Aorta (tissue), 5 donors: ENCODE data around the gene ARL9. TPM values are rescaled to one million over a fixed set of nuclear protein-coding genes. Genes with fewer than 3 reads are reported as not detected.

Experiments
- ATAC-seq: fragments of 200-7000 bp; cut with Tn5 transposase; one replicate; pipeline ENCODE4 v1.9.1; 2022; ENCODE audit warnings: moderate library complexity; ENCODE audit not compliant: low FRiP score
- DNase-seq, 2 donors: peaks; one replicate each; pipeline ENCODE4 v3.0.0-alpha.2; 2020
- H3K27ac ChIP-seq, 2 donors: one replicate each; pipeline ENCODE4 v1.5.1; 2013; ENCODE audit warnings: low read length in 2 of 2, mild to moderate bottlenecking in 2 of 2, moderate library complexity in 2 of 2, control low read depth in 1 of 2, inconsistent platforms in 1 of 2, low read depth in 1 of 2
- H3K27me3 ChIP-seq, 2 donors: one replicate each; pipeline ENCODE4 v1.6.1; 2013; ENCODE audit warnings: control low read depth in 1 of 2, low read length in 1 of 2, mild to moderate bottlenecking in 1 of 2, moderate library complexity in 1 of 2; ENCODE audit not compliant: insufficient read depth in 2 of 2, control insufficient read depth in 1 of 2
- H3K36me3 ChIP-seq, 2 donors: one replicate each; pipeline ENCODE4 v1.6.1; 2013; ENCODE audit warnings: control low read depth in 1 of 2, low read length in 1 of 2, mild to moderate bottlenecking in 1 of 2; ENCODE audit not compliant: insufficient read depth in 2 of 2, control insufficient read depth in 1 of 2
- H3K4me1 ChIP-seq, 2 donors: one replicate each; pipeline ENCODE4 v1.6.1; 2013; ENCODE audit warnings: low read length in 2 of 2, control low read depth in 1 of 2, mild to moderate bottlenecking in 1 of 2, moderate library complexity in 1 of 2; ENCODE audit not compliant: insufficient read depth in 2 of 2, control insufficient read depth in 1 of 2
- H3K4me3 ChIP-seq, 2 donors: one replicate each; pipeline ENCODE4 v1.5.1; 2013; ENCODE audit warnings: low read length in 2 of 2, control low read depth in 1 of 2, mild to moderate bottlenecking in 1 of 2
- H3K9me3 ChIP-seq: one replicate; pipeline ENCODE4 v1.6.1; 2013; ENCODE audit warnings: mild to moderate bottlenecking, low read length; ENCODE audit not compliant: control insufficient read depth
- WGBS, 2 donors: extraction: QIAGEN DNeasy Blood & Tissue Kit; methylation state at CpG; one replicate each; pipeline ENCODE4 v1.1.7; 2013; 5-methylcytosine and 5-hydroxymethylcytosine counted together
- intact Hi-C, 2 donors: fragments of 100-400 bp; cut with DNase I; formaldehyde crosslinking; loops; one replicate each; pipeline versions ENCODE4 v1.14.2 to v1.15.0; 2022
- polyA plus RNA-seq, 2 donors: library from polyadenylated mRNA; stranded (reverse); fragments of 200-250 nt; gene quantifications; one replicate each; pipeline ENCODE4 v1.2.3, GENCODE V29; 2013
- total RNA-seq, 2 donors: library from RNA; stranded (reverse); fragmentation: NEBNext Ultra II Directional; extraction: Animal tissue kit (Norgen Biotek cat#: 25700); gene quantifications; one replicate each; pipeline ENCODE4 v1.2.1, GENCODE V29; 2021
- donor health status: healthy with polysubstance abuse.
- donor health status: Bipolar disorder and iron deficiency.
- donor health status: DM: no; HTN: no; CAD: no.
- donor health status: DM: no; HTN: no; CAD: no.
- donor health status: DM: yes; HTN: yes; CAD: no.

ARL9 gene
- total and polyA plus RNA-seq, 4 donors: 0.15 to 0.51 (median 0.49) TPM; not detected in 1

DNA sequence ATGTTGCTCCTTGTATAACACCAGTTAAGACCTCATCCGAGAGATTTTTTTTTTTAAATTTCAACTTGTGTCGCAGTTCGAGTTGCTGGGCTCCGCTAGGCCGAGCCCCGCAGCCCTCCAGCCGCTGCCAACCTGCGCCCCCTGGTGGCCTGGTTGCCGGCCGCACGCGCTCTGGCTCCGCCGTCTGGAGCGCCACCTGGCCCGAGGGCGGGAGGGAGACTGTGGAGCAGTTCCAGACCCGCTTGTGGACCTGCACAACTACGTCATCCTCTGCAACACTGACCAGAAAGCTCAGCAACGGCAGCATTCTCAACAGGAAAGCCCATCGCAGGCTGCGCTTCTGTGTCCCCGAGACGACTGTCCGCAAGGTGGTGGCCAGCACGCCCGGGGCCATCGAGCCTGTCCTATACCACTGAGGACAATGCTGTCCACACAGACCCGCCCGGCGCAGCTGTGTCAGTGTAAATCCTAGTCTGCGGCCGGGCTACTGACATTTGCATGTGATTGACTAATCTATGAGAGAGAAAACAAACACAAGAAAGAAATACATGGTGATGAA, 39.1 kb downstream of the ARL9 start:
- intact Hi-C loops: loop anchor here (2.0 to 10.0 kb wide), 2 partner anchors 120 kb away; no protein-coding TSS in a partner anchor
- no peaks in the 10 kb centered on the region for H3K27me3 ChIP-seq
- H3K27ac ChIP-seq: no peak overlapping the region
- H3K36me3 ChIP-seq: no peaks in the 10 kb centered on the region
- DNase-seq (peak; percentile 83 to 96), ATAC-seq (peak; percentile 98)
- no peaks in the 10 kb centered on the region for H3K4me1 ChIP-seq
- WGBS, 2 donors: 2 to 4% methylated on average over 33 of the region's 33 CpGs
- no peaks in the 10 kb centered on the region for H3K9me3 ChIP-seq
- no peak overlapping the region for H3K4me3 ChIP-seq

DNA sequence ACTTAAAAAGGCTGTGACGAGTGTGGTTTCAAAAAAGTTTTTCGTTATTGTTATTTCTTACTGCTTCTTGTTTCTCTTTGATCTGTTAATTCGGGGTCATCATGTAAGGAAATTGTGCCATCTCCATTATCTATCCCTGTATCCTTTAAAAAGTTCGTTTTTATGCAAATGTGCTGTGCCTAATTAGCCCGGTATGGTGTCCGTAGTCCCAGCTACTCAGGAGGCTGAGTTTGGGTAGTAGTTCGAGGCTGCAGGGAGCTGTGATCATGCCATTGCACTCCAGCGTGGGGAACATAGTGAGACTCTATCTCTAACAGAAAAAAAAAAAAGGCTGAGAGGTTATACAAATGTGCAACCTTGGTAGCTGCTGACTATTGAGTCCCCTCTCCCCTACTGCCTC, 45.1 kb downstream of the ARL9 start:
- H3K27me3 ChIP-seq: no peaks in the 10 kb centered on the region
- H3K27ac ChIP-seq: no peak overlapping the region
- H3K36me3 ChIP-seq: no peaks in the 10 kb centered on the region
- no peaks in the 10 kb centered on the region for H3K4me1 ChIP-seq
- ATAC-seq (no peak), DNase-seq (no peak)
- no peak overlapping the region for H3K4me3 ChIP-seq
- no peaks in the 10 kb centered on the region for H3K9me3 ChIP-seq
- WGBS, 2 donors: 61 to 62% methylated on average over 8 of the region's 8 CpGs
- intact Hi-C loops: no loop called here

DNA sequence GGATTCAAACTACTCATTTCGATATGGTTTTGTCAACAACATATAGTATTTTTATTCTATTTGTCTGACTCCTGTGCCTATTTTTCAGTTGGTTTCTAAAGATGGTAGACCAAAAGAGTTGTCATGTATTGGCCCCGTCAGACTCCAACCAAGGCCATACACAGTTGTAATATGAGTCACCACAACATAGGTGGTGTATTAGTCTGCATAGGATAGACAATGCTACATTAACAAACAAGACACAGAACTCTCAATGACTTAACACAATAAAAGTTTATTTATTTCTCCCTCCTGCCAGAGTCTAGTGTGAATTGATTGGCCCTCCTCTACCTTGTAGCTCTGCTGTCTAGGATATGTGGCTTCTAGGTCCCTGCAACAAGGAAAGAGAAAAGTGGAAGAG, 45.9 kb downstream of the ARL9 start:
- intact Hi-C loops: no loop called here
- no peak for ATAC-seq

DNA sequence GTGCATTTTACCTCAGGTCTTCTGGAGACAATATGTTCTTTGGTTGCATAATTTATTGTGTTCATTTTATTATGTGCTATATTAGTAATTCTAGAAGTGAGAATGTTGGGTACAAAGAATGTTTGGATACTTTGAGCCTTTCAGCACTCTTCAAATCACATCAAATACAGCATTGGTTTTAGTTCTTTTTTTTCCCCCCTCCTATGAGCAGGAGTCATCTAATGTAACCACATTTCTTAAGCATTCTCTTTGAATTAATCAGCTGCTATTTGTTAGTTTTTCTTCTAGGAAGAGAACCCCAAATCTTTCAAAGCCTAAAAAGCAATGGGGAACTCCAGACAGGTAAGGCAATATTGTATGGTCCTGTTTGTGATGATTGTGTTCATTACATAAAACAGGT, 46.7 kb downstream of the ARL9 start:
- Histone ChIP-seq H3K27me3 (no peaks in the 10 kb centered on the region), H3K27ac (no peak overlapping the region), H3K9me3 (no peaks in the 10 kb centered on the region), H3K36me3 (no peaks in the 10 kb centered on the region), H3K4me1 (no peaks in the 10 kb centered on the region), H3K4me3 (no peak overlapping the region)
- no peak for DNase-seq
- intact Hi-C loops: no loop called here
- no peak for ATAC-seq

More for the DNA sequence above, 45.9 kb downstream of the ARL9 start:
- no peaks in the 10 kb centered on the region for H3K36me3 ChIP-seq
- H3K4me3 ChIP-seq: no peak overlapping the region
- WGBS, 2 donors: 72 to 93% methylated on average over 2 of the region's 2 CpGs
- H3K27ac ChIP-seq: no peak overlapping the region
- H3K9me3 ChIP-seq: no peaks in the 10 kb centered on the region
- no peaks in the 10 kb centered on the region for H3K27me3 ChIP-seq
- no peaks in the 10 kb centered on the region for H3K4me1 ChIP-seq
- DNase-seq: no peak

DNA sequence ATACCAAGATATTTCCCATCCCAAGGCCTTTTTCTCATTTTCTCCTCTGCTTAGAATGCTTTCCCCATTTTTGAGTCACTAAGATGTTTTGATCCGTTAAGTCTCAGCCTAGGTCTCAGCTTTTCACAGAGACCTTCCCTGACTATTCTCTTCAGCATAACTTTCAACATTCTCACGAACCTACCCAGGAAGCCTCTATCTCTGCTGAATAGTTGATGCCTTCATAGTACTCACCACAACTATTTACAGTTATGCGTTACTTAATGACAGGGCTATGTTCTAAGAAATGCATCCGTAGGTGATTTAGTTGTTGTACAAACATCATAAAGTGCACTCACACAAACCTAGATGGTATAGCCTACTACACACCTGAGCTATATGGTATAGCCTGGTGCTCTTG, 64.5 kb downstream of the ARL9 start:
- no peaks in the 10 kb centered on the region for H3K27me3 ChIP-seq

More for the DNA sequence above, 64.5 kb downstream of the ARL9 start:
- DNase-seq: no peak
- Histone ChIP-seq H3K4me1 (no peaks in the 10 kb centered on the region), H3K4me3 (no peak overlapping the region), H3K27ac (no peak overlapping the region), H3K36me3 (no peaks in the 10 kb centered on the region), H3K9me3 (no peaks in the 10 kb centered on the region)
- ATAC-seq: no peak
- 75 to 77% methylated on average over 4 of the region's 4 CpGs for WGBS, 2 donors
- intact Hi-C loops: loop anchor here in 1 of 2 donors (10.0 kb wide), 1 partner anchor 225 kb away; no protein-coding TSS in a partner anchor

Other genes with a start within 250 kb of the ARL9 start
- 10 to 100 TPM in 1 of 2 donors, 1 to 10 TPM in 1; 7.1 to 12.2 TPM for gene AASDH, start 118.3 kb upstream of the ARL9 start, total RNA-seq
- 1 to 10 TPM; 3.6 to 6.1 TPM for gene AASDH, start 118.3 kb upstream of the ARL9 start, polyA plus RNA-seq
- 1 to 10 TPM; 4.4 to 4.8 TPM for gene PPAT, start 70.2 kb upstream of the ARL9 start, total RNA-seq
- 1 to 10 TPM in 1 of 2 donors, under 1 TPM in 1; 0.50 to 1.6 TPM for gene PPAT, start 70.2 kb upstream of the ARL9 start, polyA plus RNA-seq
- gene PAICS, start 69.5 kb upstream of the ARL9 start, total RNA-seq: 10 to 100 TPM; 24.7 to 28.6 TPM
- 10 to 100 TPM in 1 of 2 donors, 1 to 10 TPM in 1; 7.6 to 11.7 TPM for gene PAICS, start 69.5 kb upstream of the ARL9 start, polyA plus RNA-seq
- gene SRP72, start 38.2 kb upstream of the ARL9 start, total RNA-seq: 10 to 100 TPM; 84.6 to 88.1 TPM
- gene SRP72, start 38.2 kb upstream of the ARL9 start, polyA plus RNA-seq: 10 to 100 TPM; 30.7 to 31.9 TPM
- 1 to 10 TPM; 3.5 to 6.8 TPM for gene HOPX, start 175.5 kb downstream of the ARL9 start, total RNA-seq
- gene HOPX, start 175.5 kb downstream of the ARL9 start, polyA plus RNA-seq: 10 to 100 TPM in 1 of 2 donors, under 1 TPM in 1; 0.51 to 20.4 TPM